ENCODE results near the gene RHOT2. TPM values are rescaled to one million over a fixed set of nuclear protein-coding genes. Genes with fewer than 3 reads are reported as not detected.

The RHOT2 gene
- total RNA-seq, 6 experiments from 2014 or later: 73.9 to 93.4 (median 84.8) TPM

GRCh38 chr16:682493-683395 lies 14.8 kb downstream of the RHOT2 start:
- Mint-ChIP-seq H3K27ac (no peak overlapping the region), H3K36me3 (ENCODE audit: low read depth) (peaks cover 20% of the 10 kb centered on the region), H3K4me3 (peak overlapping the region; percentile 90; the same call in 1 of the 2 replicates), H3K9me3 (no peaks in the 10 kb centered on the region), H3K27me3 (ENCODE audit: insufficient read depth) (peaks cover 5% of the 10 kb centered on the region; the same call in 1 of the 2 replicates), H3K4me1 (ENCODE audit: low read depth) (peaks cover 14% of the 10 kb centered on the region)
- 0 out of 2 replicates have a peak, but pooled peaks have one; percentile 0 for TF ChIP-seq CTCF (IDR thresholded peaks at IDR 0.05)
- no peak for DNase-seq

- Mint-ChIP-seq H3K4me1 (ENCODE audit: low read depth) (peaks cover 14% of the 10 kb centered on the region), H3K27me3 (ENCODE audit: insufficient read depth) (peaks cover 5% of the 10 kb centered on the region; the same call in 1 of the 2 replicates), H3K36me3 (ENCODE audit: low read depth) (peaks cover 20% of the 10 kb centered on the region), H3K27ac (no peak overlapping the region), H3K4me3 (no peak overlapping the region), H3K9me3 (no peaks in the 10 kb centered on the region)
- no peak for TF ChIP-seq CTCF (IDR thresholded peaks at IDR 0.05)
- DNase-seq: no peak
Observed at GRCh38 chr16:683396-684070, 15.6 kb downstream of the RHOT2 start.

GRCh38 chr16:684071-684794 lies 16.3 kb downstream of the RHOT2 start, which contains the start of gene JMJD8:
JMJD8 (minus strand) TSS chr16:684334; CDS start chr16:684319, 15 bp downstream.
- peaks cover 20% of the 10 kb centered on the region for H3K36me3 Mint-ChIP-seq (ENCODE audit: low read depth)
- DNase-seq: peak; percentile 44
- peaks cover 5% of the 10 kb centered on the region for H3K27me3 Mint-ChIP-seq (ENCODE audit: insufficient read depth)
- no peak within 1 kb of the TSS for H3K4me3 Mint-ChIP-seq
- no peak within 1 kb of the TSS for H3K27ac Mint-ChIP-seq
- no peaks in the 10 kb centered on the region for H3K9me3 Mint-ChIP-seq
- no peak for TF ChIP-seq CTCF (IDR thresholded peaks at IDR 0.05)
- H3K4me1 Mint-ChIP-seq (ENCODE audit: low read depth): peaks cover 16% of the 10 kb centered on the region

- H3K4me3 Mint-ChIP-seq: no peak overlapping the region
Observed at GRCh38 chr16:684961-685696, 17.2 kb downstream of the RHOT2 start.

More at GRCh38 chr16:684961-685696, 17.2 kb downstream of the RHOT2 start:
- Mint-ChIP-seq H3K4me1 (ENCODE audit: low read depth) (peaks cover 20% of the 10 kb centered on the region), H3K27me3 (ENCODE audit: insufficient read depth) (peaks cover 6% of the 10 kb centered on the region), H3K27ac (no peak overlapping the region), H3K36me3 (ENCODE audit: low read depth) (peaks cover 20% of the 10 kb centered on the region), H3K9me3 (no peaks in the 10 kb centered on the region)
- no peak for TF ChIP-seq CTCF (IDR thresholded peaks at IDR 0.05)
- no peak for DNase-seq

Data from HFFc6 (cell line).